ENCODE results near the gene AKT3. TPM values are rescaled to one million over a fixed set of nuclear protein-coding genes. Genes with fewer than 3 reads are reported as not detected.
A peak's percentile ranks its signal among the peaks of the same experiment; 100 is the strongest.

The AKT3 gene
- total RNA-seq, 1 experiment from 2014 or later: 18.7 TPM

- H3K79me2 ChIP-seq (ENCODE audit: low read length): no peaks in the 10 kb centered on the region
- CTCF ChIA-PET: no interaction called here
Observed at GRCh38 chr1:243758647-243759046, 91.4 kb downstream of the AKT3 start.

GRCh38 chr1:243756529-243756928 is 93.5 kb downstream of the AKT3 start:
- no peaks in the 10 kb centered on the region for H3F3A ChIP-seq (ENCODE audit: low read length, unreplicated experiment)
- DNase-seq (peak; percentile 66), ATAC-seq (peak; percentile 85)
- no peaks in the 10 kb centered on the region for H3K9me2 ChIP-seq (replicated peaks; ENCODE audit: low read length)
- no peak overlapping the region for H3K4me3 ChIP-seq (ENCODE audit: low read length)
- no peak overlapping the region for H3K27ac ChIP-seq (ENCODE audit: low read length)
- H2AFZ ChIP-seq (ENCODE audit: low read length): no peak overlapping the region
- ChIA-PET POLR2A (ENCODE audit: unreplicated experiment) (no interaction called here), CTCF (no interaction called here)
- H3K9me3 ChIP-seq (ENCODE audit: low read length): no peaks in the 10 kb centered on the region
- H4K20me1 ChIP-seq (ENCODE audit: low read length): no peaks in the 10 kb centered on the region
- H3K36me3 ChIP-seq (ENCODE audit: low read depth, low read length): no peaks in the 10 kb centered on the region
- intact Hi-C loops (cut with micrococcal nuclease): no loop called here
- TF ChIP-seq EZH2phosphoT487 (IDR thresholded peaks at IDR 0.05; ENCODE audit: borderline replicate concordance, low read length): no peak
- no peak overlapping the region for H3K9ac ChIP-seq (ENCODE audit: low read length)
- H3K79me2 ChIP-seq (ENCODE audit: low read length): no peaks in the 10 kb centered on the region
- H3K4me1 ChIP-seq (ENCODE audit: insufficient read depth, low read length): peaks cover 14% of the 10 kb centered on the region
- BruUV-seq (replicated peaks): no TSS peak
- H3K27me3 ChIP-seq (ENCODE audit: low read length): no peaks in the 10 kb centered on the region
- H3K4me2 ChIP-seq (ENCODE audit: low read length): 0 out of 2 replicates have a peak overlapping the region, but pooled peaks have one; percentile 2

More at GRCh38 chr1:243758647-243759046, 91.4 kb downstream of the AKT3 start:
- Histone ChIP-seq H3K4me1 (ENCODE audit: insufficient read depth, low read length) (peaks cover 14% of the 10 kb centered on the region), H3K9me3 (ENCODE audit: low read length) (no peaks in the 10 kb centered on the region), H3K9ac (ENCODE audit: low read length) (no peak overlapping the region), H3K4me2 (ENCODE audit: low read length) (no peak overlapping the region), H3K36me3 (ENCODE audit: low read depth, low read length) (no peaks in the 10 kb centered on the region), H3F3A (ENCODE audit: low read length, unreplicated experiment) (no peaks in the 10 kb centered on the region), H3K4me3 (ENCODE audit: low read length) (no peak overlapping the region), H3K27ac (ENCODE audit: low read length) (no peak overlapping the region), H4K20me1 (ENCODE audit: low read length) (no peaks in the 10 kb centered on the region), H3K9me2 (replicated peaks; ENCODE audit: low read length) (no peaks in the 10 kb centered on the region), H2AFZ (ENCODE audit: low read length) (no peak overlapping the region), H3K27me3 (ENCODE audit: low read length) (no peaks in the 10 kb centered on the region)
- TF ChIP-seq EZH2phosphoT487 (IDR thresholded peaks at IDR 0.05; ENCODE audit: borderline replicate concordance, low read length) (no peak), EZH2 (IDR thresholded peaks at IDR 0.05; ENCODE audit: low read length, unreplicated experiment) (no peak), CTCF (conservative IDR thresholded peaks at IDR 0.05; ENCODE audit: low read depth, low read length) (no peak)
- intact Hi-C loops (cut with micrococcal nuclease): no loop called here
- POLR2A ChIA-PET (ENCODE audit: unreplicated experiment): no interaction called here
- DNase-seq: no peak
- no peak for ATAC-seq
- no TSS peak for BruUV-seq (replicated peaks)

- H3K79me2 ChIP-seq (ENCODE audit: low read length): no peaks in the 10 kb centered on the region
- no peaks in the 10 kb centered on the region for H3K27me3 ChIP-seq (ENCODE audit: low read length)
- H3K9me2 ChIP-seq (replicated peaks; ENCODE audit: low read length): no peaks in the 10 kb centered on the region
- H2AFZ ChIP-seq (ENCODE audit: low read length): no peak overlapping the region
- peaks cover 14% of the 10 kb centered on the region for H3K4me1 ChIP-seq (ENCODE audit: insufficient read depth, low read length)
- H3K36me3 ChIP-seq (ENCODE audit: low read depth, low read length): no peaks in the 10 kb centered on the region
- intact Hi-C loops (cut with micrococcal nuclease): no loop called here
- TF ChIP-seq EZH2 (IDR thresholded peaks at IDR 0.05; ENCODE audit: low read length, unreplicated experiment): no peak
- TF ChIP-seq CTCF (conservative IDR thresholded peaks at IDR 0.05; ENCODE audit: low read depth, low read length): no peak
- no peak for TF ChIP-seq EZH2phosphoT487 (IDR thresholded peaks at IDR 0.05; ENCODE audit: borderline replicate concordance, low read length)
- H3K4me2 ChIP-seq (ENCODE audit: low read length): no peak overlapping the region
- DNase-seq: no peak
- no peak for ATAC-seq
- CTCF ChIA-PET: no interaction called here
- no peaks in the 10 kb centered on the region for H4K20me1 ChIP-seq (ENCODE audit: low read length)
- no peak overlapping the region for H3K9ac ChIP-seq (ENCODE audit: low read length)
- POLR2A ChIA-PET (ENCODE audit: unreplicated experiment): no interaction called here
- H3K4me3 ChIP-seq (ENCODE audit: low read length): no peak overlapping the region
- no peak overlapping the region for H3K27ac ChIP-seq (ENCODE audit: low read length)
- no peaks in the 10 kb centered on the region for H3F3A ChIP-seq (ENCODE audit: low read length, unreplicated experiment)
- H3K9me3 ChIP-seq (ENCODE audit: low read length): no peaks in the 10 kb centered on the region
- no TSS peak for BruUV-seq (replicated peaks)
Observed at GRCh38 chr1:243754348-243754747, 95.7 kb downstream of the AKT3 start.
